K562 (cell line): Measurements from ENCODE around the gene CYP2B6. TPM values are rescaled to one million over a fixed set of nuclear protein-coding genes. Genes with fewer than 3 reads are reported as not detected.
A peak's percentile ranks its signal among the peaks of the same experiment; 100 is the strongest.

Experiments
- ATAC-seq: fragments of 200-7000 bp; cut with Tn5 transposase; 3 replicates; pipeline ENCODE4 v1.9.1; 2020; ENCODE audit warnings: moderate library complexity
- BruUV-seq: library from RNA; stranded (reverse); fragments of 400-500 nt; replicated peaks from 2 replicates; lab custom pipeline; 2021; lab: Mats Ljungman, UMichigan
- CTCF ChIA-PET: fragments of 300-600 bp; formaldehyde crosslinking; extraction: SDS; loops from one replicate; lab custom pipeline; 2021; ENCODE audit warnings: low intra/inter-chr PET ratio; lab: Yijun Ruan, JAX
- POLR2A ChIA-PET: fragments of 300-600, 350-650 bp; sonication (Branson Sonifier 250); formaldehyde crosslinking; extraction: SDS; loops from one replicate; lab custom pipeline; 2021; ENCODE audit warnings: antibody characterized with exemption, inconsistent platforms; lab: Yijun Ruan, JAX
- DNase-seq, 4 experiments: peaks; one replicate each; pipeline versions ENCODE4 v3.0.0 to v3.0.0-alpha.2; 2011 to 2018; ENCODE audit warnings: low spot score in 3 of 4, mixed read lengths in 3 of 4; ENCODE audit errors: extremely low read depth in 1 of 4
- FAIRE-seq: peaks from 2 replicates; lab custom pipeline; 2011; peaks lifted over from hg19 to GRCh38; lab: Jason Lieb, UNC
- H2AFZ ChIP-seq: 2 replicates; pipeline ENCODE4 v1.6.0; 2011; ENCODE audit warnings: low read depth, low read length, control low read depth, inconsistent platforms
- H3K27ac ChIP-seq: fragments of 200-600 bp; 3 replicates; pipeline ENCODE4 v1.8.0; 2011; ENCODE audit warnings: low read depth, mild to moderate bottlenecking, control low read depth, inconsistent platforms, low read length, moderate library complexity, mixed read lengths; ENCODE audit errors: extremely low read depth
- H3K27me3 ChIP-seq, 2 experiments: fragments of 300-600 bp in 1 of 2; 2 replicates in 1 of 2; 3 replicates in 1 of 2; pipeline versions ENCODE4 v1.6.0 to v1.8.0; 2011; ENCODE audit warnings: inconsistent platforms in 2 of 2, low read length in 2 of 2, mild to moderate bottlenecking in 1 of 2, mixed read lengths in 1 of 2, moderate library complexity in 1 of 2; ENCODE audit not compliant: control insufficient read depth in 2 of 2, insufficient read depth in 2 of 2
- H3K36me3 ChIP-seq: fragments of 300-600 bp; 3 replicates; pipeline ENCODE4 v1.8.0; 2011; ENCODE audit warnings: mild to moderate bottlenecking, low read length, inconsistent platforms; ENCODE audit not compliant: control insufficient read depth, insufficient read depth
- H3K4me1 ChIP-seq, 2 experiments: fragments of 200-600 bp in 1 of 2; replicated peaks in 1 of 2; 2 replicates in 1 of 2; 3 replicates in 1 of 2; pipeline versions ENCODE4 v1.5.1 to v1.8.0; 2011; ENCODE audit warnings: inconsistent platforms in 2 of 2, low read length in 2 of 2, mild to moderate bottlenecking in 1 of 2, mixed read lengths in 1 of 2, moderate library complexity in 1 of 2; ENCODE audit not compliant: control insufficient read depth in 2 of 2, insufficient read depth in 2 of 2
- H3K4me2 ChIP-seq: 2 replicates; pipeline ENCODE4 v1.6.1; 2011; ENCODE audit warnings: low read length, control low read depth, inconsistent platforms, mixed read lengths; ENCODE audit not compliant: insufficient read depth
- H3K4me3 ChIP-seq: fragments of 200-600 bp; sonication (generic), shearing (Covaris generic); 2 replicates; pipeline ENCODE4 v1.5.1; 2016; ENCODE audit warnings: control low read depth, inconsistent platforms
- H3K79me2 ChIP-seq: fragments of 200-600 bp; 3 replicates; pipeline ENCODE4 v1.8.0; 2011; ENCODE audit warnings: low read length, inconsistent platforms; ENCODE audit not compliant: control insufficient read depth, insufficient read depth
- H3K9ac ChIP-seq, 2 experiments: 2 replicates each; pipeline versions ENCODE4 v1.6.0 to v1.6.1; 2011; ENCODE audit warnings: low read depth in 2 of 2, low read length in 2 of 2, control low read depth in 1 of 2, inconsistent platforms in 1 of 2, mild to moderate bottlenecking in 1 of 2, mixed read lengths in 1 of 2; ENCODE audit not compliant: insufficient read depth in 1 of 2
- H3K9me1 ChIP-seq: one replicate; pipeline ENCODE4 v1.6.0; 2011; ENCODE audit warnings: inconsistent platforms, mild to moderate bottlenecking, low read length, moderate library complexity; ENCODE audit not compliant: control insufficient read depth, insufficient read depth
- H3K9me3 ChIP-seq: replicated peaks from 2 replicates; pipeline ENCODE4 v1.5.1; 2011; ENCODE audit warnings: low read depth, low read length, inconsistent platforms; ENCODE audit not compliant: control insufficient read depth, insufficient read depth
- H4K20me1 ChIP-seq: replicated peaks from 2 replicates; pipeline ENCODE4 v1.6.1; 2011; ENCODE audit warnings: low read length, inconsistent platforms, mixed read lengths; ENCODE audit not compliant: control insufficient read depth, insufficient read depth
- CBX5 ChIP-seq: IDR thresholded peaks from 2 replicates; pipeline ENCODE4 v1.6.1; 2014; ENCODE audit warnings: low read depth, borderline replicate concordance
- CTCF ChIP-seq, 3 experiments: IDR thresholded peaks in 2 of 3; conservative IDR thresholded peaks in 1 of 3; 2 replicates each; pipeline ENCODE4 v1.5.1; 2011 to 2012; ENCODE audit warnings: low read length in 3 of 3, mild to moderate bottlenecking in 3 of 3, control low read depth in 2 of 3, improper control_type of control experiment in 1 of 3, inconsistent platforms in 1 of 3, low read depth in 1 of 3, mixed read lengths in 1 of 3, moderate library complexity in 1 of 3; ENCODE audit not compliant: insufficient read depth in 2 of 3
- HNRNPLL ChIP-seq: fragments of 200-400 bp; formaldehyde crosslinking; IDR thresholded peaks from 2 replicates; pipeline ENCODE4 v1.6.1; 2017; ENCODE audit warnings: low read length, low read depth, mild to moderate bottlenecking; ENCODE audit not compliant: poor library complexity, severe bottlenecking
- NR3C1 ChIP-seq: sonication (generic); formaldehyde crosslinking; IDR thresholded peaks from 2 replicates; pipeline ENCODE4 v1.8.1; 2022; ENCODE audit warnings: missing genetic modification reagents
- RAD21 ChIP-seq, 2 experiments: fragments of 250-450 bp in 1 of 2; fragments of 450-650 bp in 1 of 2; sonication (Bioruptor Pico) in 1 of 2; formaldehyde crosslinking in 1 of 2; IDR thresholded peaks in 1 of 2; conservative IDR thresholded peaks in 1 of 2; 2 replicates each; pipeline versions ENCODE4 v1.4.0 to v1.8.0; 2020 to 2022; ENCODE audit warnings: mild to moderate bottlenecking in 2 of 2, moderate library complexity in 1 of 2
- TCFL5 ChIP-seq: fragments of 250-450 bp; sonication (Bioruptor Pico); conservative IDR thresholded peaks from 2 replicates; pipeline ENCODE4 v1.6.1; 2021; ENCODE audit warnings: mild to moderate bottlenecking, moderate library complexity, matching md5 sums
- WGBS: fragments of 100-300 bp; shearing (Covaris generic); methylation state at CpG from one replicate; pipeline ENCODE4 v1.1.6; 2016; ENCODE audit warnings: low coverage, mixed read lengths; ENCODE audit not compliant: insufficient coverage; ENCODE audit errors: missing lambda C conversion rate; 5-methylcytosine and 5-hydroxymethylcytosine counted together
- in situ Hi-C: fragments of 300-500 bp; cut with MboI; formaldehyde crosslinking; loops from 4 replicates; pipeline ENCODE4 v1.15.0; 2018; ENCODE audit warnings: inconsistent platforms, mixed read lengths
- intact Hi-C: fragments of 100-400 bp; cut with micrococcal nuclease; formaldehyde crosslinking; loops from 2 replicates; pipeline ENCODE4 v1.14.2; 2022
- polyA plus RNA-seq, 8 experiments: library from polyadenylated mRNA; depleted of rRNA in 4 of 8; stranded (reverse) in 5 of 8; unstranded in 3 of 8; fragments of >200 nt; fragmentation: Nextera tagmentation in 2 of 8; fragmentation: Illumina TruSeq in 1 of 8; extraction: Ambion mirVana in 2 of 8; extraction: Trizol in 1 of 8; gene quantifications; 2 replicates each; pipeline versions ENCODE4 v1.2.1 to v1.2.3, GENCODE V29; 2011 to 2014; ENCODE audit warnings: inconsistent platforms in 1 of 8, missing spikeins in 1 of 8
- total RNA-seq, 7 experiments: library from RNA; depleted of rRNA in 6 of 7; stranded (reverse); fragments of >200 nt in 6 of 7; fragmentation: Illumina TruSeq in 2 of 7; extraction: Trizol in 2 of 7; gene quantifications; 2 replicates each; pipeline versions ENCODE4 v1.2.1 to v1.2.3, GENCODE V29; 2011 to 2021; ENCODE audit warnings: low replicate concordance in 1 of 7

CYP2B6 gene
- total and polyA plus RNA-seq, 9 of the 15 experiments (the other 6 are each of a cell fraction or from before 2014, with no cell fraction given): 0.04 TPM; not detected in 8

- DNase-seq: no peak
- in situ Hi-C loops: no loop called here
- Histone ChIP-seq H2AFZ (no peak overlapping the region), H3K9me3 (no peaks in the 10 kb centered on the region), H3K9ac (no peak overlapping the region), H3K36me3 (no peaks in the 10 kb centered on the region), H3K79me2 (no peaks in the 10 kb centered on the region), H3K4me1 (0 out of 5 replicates have a peak, but pooled peaks cover 0 to 3% of the 10 kb centered on the region in 2 experiments), H3K27me3 (peaks cover 7 to 28% of the 10 kb centered on the region in 2 experiments; a peak in 3 of 5 replicates), H3K9me1 (no peaks in the 10 kb centered on the region), H4K20me1 (no peaks in the 10 kb centered on the region), H3K4me2 (no peak overlapping the region), H3K4me3 (no peak overlapping the region), H3K27ac (no peak overlapping the region)
- BruUV-seq: no TSS peak
- POLR2A ChIA-PET: interaction anchor here (1.5 kb wide), 1 partner anchor 11 kb away, joined by 3 read pairs; no protein-coding TSS in a partner anchor
- 0% methylated on average over 6 of the region's 6 CpGs for WGBS
- peak; percentile 67 for ATAC-seq
- intact Hi-C loops: no loop called here
- CTCF ChIA-PET: interaction anchor here (0.7 kb wide), 1 partner anchor 368 kb away, joined by 3 read pairs; no protein-coding TSS in a partner anchor
- TF ChIP-seq NR3C1 (no peak), RAD21 (CRISPR knock-in tag; conservative IDR thresholded peaks at IDR 0.05 in 1 of 2, IDR thresholded peaks at IDR 0.05 in 1 of 2) (peak; percentile 32 to 57; a peak in 3 of 4 replicates), CBX5 (no peak), CTCF (IDR thresholded peaks at IDR 0.05 in 2 of 3, conservative IDR thresholded peaks at IDR 0.05 in 1 of 3; ENCODE audit: insufficient read depth in 2 of 3, low read depth in 1 of 3, low read length in 3 of 3) (peak in 2 of 3 experiments; percentile 24 to 40; a peak in 2 of 6 replicates), TCFL5 (CRISPR knock-in tag) (no peak), HNRNPLL (peak; percentile 21)
- no peak for FAIRE-seq
These were observed 39.6 kb downstream of the CYP2B6 start for GRCh38 chr19:41030651-41031050.
